ENCODE data around the gene FAM98C.
A peak's percentile ranks its signal among the peaks of the same experiment; 100 is the strongest.

The FAM98C gene

GRCh38 chr19:38402967-38403674, at the start of gene FAM98C:
TSS of gene FAM98C (plus strand) at chr19:38403093. CDS start at chr19:38403154, 61 bp downstream.
- Histone ChIP-seq H3K27ac (ENCODE audit: poor library complexity, severe bottlenecking) (peak within 1 kb of the TSS; percentile 29), H3K36me3 (ENCODE audit: low read depth) (peaks cover 9% of the 10 kb centered on the region), H3K4me3 (ENCODE audit: severe bottlenecking) (peak within 1 kb of the TSS; percentile 97), H3K9me3 (ENCODE audit: severe bottlenecking) (no peaks in the 10 kb centered on the region), H3K27me3 (ENCODE audit: insufficient read depth, poor library complexity, severe bottlenecking) (no peaks in the 10 kb centered on the region), H3K4me1 (ENCODE audit: insufficient read depth, poor library complexity, severe bottlenecking) (no peaks in the 10 kb centered on the region)
- TF ChIP-seq CTCF (IDR thresholded peaks at IDR 0.05; ENCODE audit: poor library complexity, severe bottlenecking) = peak; percentile 97
- ATAC-seq (ENCODE audit: low read depth) = peak; percentile 94
- DNase-seq (ENCODE audit: low spot score) = peak; percentile 95

GRCh38 chr19:38355728-38356725, 46.9 kb upstream of the FAM98C start:
- no peaks in the 10 kb centered on the region for H3K9me3 ChIP-seq (ENCODE audit: severe bottlenecking)
- peak; percentile 38 for DNase-seq (ENCODE audit: low spot score)
- no peaks in the 10 kb centered on the region for H3K4me1 ChIP-seq (ENCODE audit: insufficient read depth, poor library complexity, severe bottlenecking)
- peaks cover 29% of the 10 kb centered on the region for H3K27me3 ChIP-seq (ENCODE audit: insufficient read depth, poor library complexity, severe bottlenecking)
- no peak overlapping the region for H3K4me3 ChIP-seq (ENCODE audit: severe bottlenecking)
- no peaks in the 10 kb centered on the region for H3K36me3 ChIP-seq (ENCODE audit: low read depth)
- ATAC-seq (ENCODE audit: low read depth) = no peak
- no peak overlapping the region for H3K27ac ChIP-seq (ENCODE audit: poor library complexity, severe bottlenecking)
- no peak for TF ChIP-seq CTCF (IDR thresholded peaks at IDR 0.05; ENCODE audit: poor library complexity, severe bottlenecking)

- H3K4me1 ChIP-seq (ENCODE audit: insufficient read depth, poor library complexity, severe bottlenecking) = no peaks in the 10 kb centered on the region
- ATAC-seq (ENCODE audit: low read depth) = no peak
- peaks cover 33% of the 10 kb centered on the region for H3K27me3 ChIP-seq (ENCODE audit: insufficient read depth, poor library complexity, severe bottlenecking)
- no peak overlapping the region for H3K27ac ChIP-seq (ENCODE audit: poor library complexity, severe bottlenecking)
- no peak for DNase-seq (ENCODE audit: low spot score)
- TF ChIP-seq CTCF (IDR thresholded peaks at IDR 0.05; ENCODE audit: poor library complexity, severe bottlenecking) = no peak
- H3K9me3 ChIP-seq (ENCODE audit: severe bottlenecking) = no peaks in the 10 kb centered on the region
- no peak overlapping the region for H3K4me3 ChIP-seq (ENCODE audit: severe bottlenecking)
- H3K36me3 ChIP-seq (ENCODE audit: low read depth) = no peaks in the 10 kb centered on the region
Observed at GRCh38 chr19:38358071-38358470, 44.8 kb upstream of the FAM98C start.

- Histone ChIP-seq H3K4me3 (ENCODE audit: severe bottlenecking) (no peak overlapping the region), H3K27me3 (ENCODE audit: insufficient read depth, poor library complexity, severe bottlenecking) (peaks cover 33% of the 10 kb centered on the region), H3K27ac (ENCODE audit: poor library complexity, severe bottlenecking) (no peak overlapping the region), H3K36me3 (ENCODE audit: low read depth) (no peaks in the 10 kb centered on the region), H3K4me1 (ENCODE audit: insufficient read depth, poor library complexity, severe bottlenecking) (no peaks in the 10 kb centered on the region), H3K9me3 (ENCODE audit: severe bottlenecking) (no peaks in the 10 kb centered on the region)
- no peak for TF ChIP-seq CTCF (IDR thresholded peaks at IDR 0.05; ENCODE audit: poor library complexity, severe bottlenecking)
- DNase-seq (ENCODE audit: low spot score) (peak; percentile 26), ATAC-seq (ENCODE audit: low read depth) (no peak)
Observed at GRCh38 chr19:38359242-38360021, 43.5 kb upstream of the FAM98C start.
